A673 (cell line): ENCODE measurements around the gene SEC23B.

Source experiments
- EZH2 ChIP-seq: fragments of 200-600 bp; sonication (generic); IDR thresholded peaks from 2 replicates; pipeline ENCODE4 v1.6.1; 2017; ENCODE audit warnings: borderline replicate concordance, low read depth, mild to moderate bottlenecking, mixed read lengths, antibody characterized with exemption, low read length; ENCODE audit not compliant: poor library complexity, severe bottlenecking
- TF ChIP-seq, protein P1 (sequence below): fragments of 300-800, 200-600 bp; sonication (generic); conservative IDR thresholded peaks from 2 replicates; pipeline ENCODE4 v1.5.1; 2017; ENCODE audit warnings: low read depth, mild to moderate bottlenecking, antibody characterized with exemption, low read length, moderate library complexity, mixed read lengths

DNA sequence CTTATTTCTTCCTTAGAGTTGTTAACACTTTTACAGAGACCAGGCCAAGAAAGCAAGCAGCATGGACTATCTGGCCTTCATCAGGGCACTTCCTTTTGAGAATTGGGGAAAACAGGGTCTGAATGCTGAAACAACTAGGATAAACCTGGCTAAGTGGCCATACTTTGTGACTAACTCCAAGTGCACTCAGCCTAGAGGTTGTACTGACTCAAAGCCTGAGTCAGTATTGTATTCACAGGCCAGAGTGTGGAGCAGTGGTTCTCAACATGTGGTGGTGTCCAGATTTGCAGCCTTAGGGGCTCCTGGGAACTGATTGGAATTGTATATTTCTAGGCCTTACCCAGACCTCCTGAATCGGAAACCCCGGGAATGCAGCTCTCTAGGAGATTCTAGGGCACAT is 20.1 kb downstream of the SEC23B start:
- TF ChIP-seq, protein P1, sequence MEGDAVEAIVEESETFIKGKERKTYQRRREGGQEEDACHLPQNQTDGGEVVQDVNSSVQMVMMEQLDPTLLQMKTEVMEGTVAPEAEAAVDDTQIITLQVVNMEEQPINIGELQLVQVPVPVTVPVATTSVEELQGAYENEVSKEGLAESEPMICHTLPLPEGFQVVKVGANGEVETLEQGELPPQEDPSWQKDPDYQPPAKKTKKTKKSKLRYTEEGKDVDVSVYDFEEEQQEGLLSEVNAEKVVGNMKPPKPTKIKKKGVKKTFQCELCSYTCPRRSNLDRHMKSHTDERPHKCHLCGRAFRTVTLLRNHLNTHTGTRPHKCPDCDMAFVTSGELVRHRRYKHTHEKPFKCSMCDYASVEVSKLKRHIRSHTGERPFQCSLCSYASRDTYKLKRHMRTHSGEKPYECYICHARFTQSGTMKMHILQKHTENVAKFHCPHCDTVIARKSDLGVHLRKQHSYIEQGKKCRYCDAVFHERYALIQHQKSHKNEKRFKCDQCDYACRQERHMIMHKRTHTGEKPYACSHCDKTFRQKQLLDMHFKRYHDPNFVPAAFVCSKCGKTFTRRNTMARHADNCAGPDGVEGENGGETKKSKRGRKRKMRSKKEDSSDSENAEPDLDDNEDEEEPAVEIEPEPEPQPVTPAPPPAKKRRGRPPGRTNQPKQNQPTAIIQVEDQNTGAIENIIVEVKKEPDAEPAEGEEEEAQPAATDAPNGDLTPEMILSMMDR: no peak
- no peak for TF ChIP-seq EZH2
